ENCODE results near the gene SH3BGRL3.

Gene SH3BGRL3

DNA sequence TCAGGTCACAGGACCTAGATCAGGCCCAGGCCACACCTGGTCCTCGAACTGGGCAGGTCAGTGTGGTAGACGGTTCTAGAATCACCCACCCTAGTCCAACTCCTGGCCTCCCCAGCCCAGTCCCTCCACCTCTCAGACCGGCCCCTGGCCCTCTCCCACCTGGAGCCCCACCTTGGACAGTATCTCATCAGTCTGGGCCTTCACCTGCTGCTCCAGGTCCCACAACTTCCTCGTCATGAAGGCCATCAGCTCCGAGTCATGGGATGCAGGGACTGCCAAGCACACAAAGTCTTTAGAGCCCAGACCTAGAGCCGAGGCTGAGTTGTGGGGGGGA, 17.9 kb downstream of the SH3BGRL3 start:
- H2BK12ac ChIP-seq (ENCODE audit: low read length), result peak overlapping the region; percentile 58
- DNase-seq, result no peak
- H3K9ac ChIP-seq (ENCODE audit: low read length), result no peak overlapping the region
- no peak overlapping the region for H2AFZ ChIP-seq (ENCODE audit: insufficient read depth, low read length, poor library complexity)
- no peaks in the 10 kb centered on the region for H3K79me2 ChIP-seq (ENCODE audit: control insufficient read depth, insufficient read depth, low read length, poor library complexity)
- peak overlapping the region; percentile 72 for H3K18ac ChIP-seq (ENCODE audit: low read length)
- peak overlapping the region; percentile 87 for H4K91ac ChIP-seq (ENCODE audit: low read depth, low read length)
- no peak overlapping the region for H3K4me3 ChIP-seq (ENCODE audit: low read depth, low read length)
- H4K12ac ChIP-seq (ENCODE audit: low read depth, low read length), result no peak overlapping the region
- H3K4me2 ChIP-seq (ENCODE audit: low read length), result no peak overlapping the region
- H2AK5ac ChIP-seq (ENCODE audit: low read length), result peak overlapping the region; percentile 91
- no CpG with 5 or more reads among the region's 6 CpGs for WGBS (ENCODE audit: extremely low coverage, insufficient coverage, insufficient read length)
- H3K4ac ChIP-seq (ENCODE audit: low read depth, low read length), result no peak overlapping the region
- no peak overlapping the region for H3K27ac ChIP-seq (ENCODE audit: low read depth, low read length)
- no peaks in the 10 kb centered on the region for H3K9me3 ChIP-seq (ENCODE audit: insufficient read depth, low read depth, low read length)
- H3K23ac ChIP-seq (ENCODE audit: low read length), result no peak overlapping the region
- H2BK120ac ChIP-seq (ENCODE audit: insufficient read depth, low read length, poor library complexity), result peak overlapping the region; percentile 72
- H2BK5ac ChIP-seq (ENCODE audit: low read depth, low read length, poor library complexity), result peak overlapping the region; percentile 34
- H3K14ac ChIP-seq (ENCODE audit: low read length), result peak overlapping the region; percentile 69
- peak overlapping the region; percentile 39 for H4K8ac ChIP-seq (ENCODE audit: low read depth, low read length)
- H3K27me3 ChIP-seq (ENCODE audit: insufficient read depth, low read length), result no peaks in the 10 kb centered on the region
- H3K36me3 ChIP-seq (ENCODE audit: control insufficient read depth in 1 of 2, insufficient read depth in 2 of 2, low read length in 2 of 2), result peaks cover 1 to 7% of the 10 kb centered on the region in 2 experiments
- H3K79me1 ChIP-seq (ENCODE audit: low read length), result peaks cover 11% of the 10 kb centered on the region
- H3K4me1 ChIP-seq (ENCODE audit: control insufficient read depth in 1 of 2, insufficient read depth in 2 of 2, low read length in 2 of 2), result peaks cover 8 to 20% of the 10 kb centered on the region in 2 experiments

DNA sequence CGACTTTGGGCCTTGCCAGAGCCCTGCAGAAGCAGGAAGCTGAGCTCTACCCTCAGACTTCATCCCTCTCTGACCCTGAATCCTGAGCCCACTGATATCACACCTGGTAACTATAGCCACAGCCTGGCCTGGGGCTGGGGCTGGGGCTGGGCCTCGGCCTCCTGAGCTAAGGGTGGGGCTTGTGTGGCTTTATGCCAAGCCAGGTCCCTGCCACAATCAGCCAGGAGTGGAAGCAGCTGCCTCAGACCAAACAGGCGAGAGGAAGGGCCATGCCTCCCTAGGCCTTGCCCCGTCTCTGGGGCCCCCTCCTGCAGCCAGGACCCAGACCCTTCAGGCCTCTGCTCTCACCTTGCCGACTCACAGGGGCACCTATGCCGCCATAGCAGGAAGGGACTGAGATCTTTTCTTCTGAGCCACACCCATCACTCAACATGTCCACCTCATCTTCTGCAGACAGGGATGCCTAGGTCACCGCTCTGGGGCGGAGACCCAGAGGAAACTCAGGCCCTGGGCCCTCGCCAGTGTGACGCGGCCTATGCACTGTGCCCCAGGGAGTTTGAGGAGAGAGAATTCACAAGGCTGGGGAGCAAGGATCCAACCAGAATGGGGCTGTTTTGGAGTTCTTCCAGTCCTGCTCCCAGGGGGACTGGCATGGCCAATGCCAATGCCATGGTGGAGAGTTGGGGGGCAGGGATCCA, 20.8 kb downstream of the SH3BGRL3 start:
- Histone ChIP-seq H3K27ac (ENCODE audit: low read depth, low read length) (no peak overlapping the region), H4K8ac (ENCODE audit: low read depth, low read length) (no peak overlapping the region), H3K4ac (ENCODE audit: low read depth, low read length) (no peak overlapping the region), H4K91ac (ENCODE audit: low read depth, low read length) (no peak overlapping the region), H3K9ac (ENCODE audit: low read length) (no peak overlapping the region), H2AFZ (ENCODE audit: insufficient read depth, low read length, poor library complexity) (no peak overlapping the region), H3K4me3 (ENCODE audit: low read depth, low read length) (no peak overlapping the region), H3K14ac (ENCODE audit: low read length) (no peak overlapping the region), H3K9me3 (ENCODE audit: insufficient read depth, low read depth, low read length) (no peaks in the 10 kb centered on the region), H3K18ac (ENCODE audit: low read length) (no peak overlapping the region), H3K4me1 (ENCODE audit: control insufficient read depth in 1 of 2, insufficient read depth in 2 of 2, low read length in 2 of 2) (peaks cover 19 to 24% of the 10 kb centered on the region in 2 experiments), H3K23ac (ENCODE audit: low read length) (no peak overlapping the region), H4K12ac (ENCODE audit: low read depth, low read length) (no peak overlapping the region), H2BK120ac (ENCODE audit: insufficient read depth, low read length, poor library complexity) (no peak overlapping the region), H3K4me2 (ENCODE audit: low read length) (no peak overlapping the region), H2AK5ac (ENCODE audit: low read length) (no peak overlapping the region), H3K79me1 (ENCODE audit: low read length) (peaks cover 17% of the 10 kb centered on the region), H3K27me3 (ENCODE audit: insufficient read depth, low read length) (no peaks in the 10 kb centered on the region), H2BK5ac (ENCODE audit: low read depth, low read length, poor library complexity) (no peak overlapping the region), H3K36me3 (ENCODE audit: control insufficient read depth in 1 of 2, insufficient read depth in 2 of 2, low read length in 2 of 2) (peaks cover 1 to 7% of the 10 kb centered on the region in 2 experiments), H2BK12ac (ENCODE audit: low read length) (no peak overlapping the region), H3K79me2 (ENCODE audit: control insufficient read depth, insufficient read depth, low read length, poor library complexity) (no peaks in the 10 kb centered on the region)
- no peak for DNase-seq
- WGBS (ENCODE audit: extremely low coverage, insufficient coverage, insufficient read length), result no CpG with 5 or more reads among the region's 11 CpGs

DNA sequence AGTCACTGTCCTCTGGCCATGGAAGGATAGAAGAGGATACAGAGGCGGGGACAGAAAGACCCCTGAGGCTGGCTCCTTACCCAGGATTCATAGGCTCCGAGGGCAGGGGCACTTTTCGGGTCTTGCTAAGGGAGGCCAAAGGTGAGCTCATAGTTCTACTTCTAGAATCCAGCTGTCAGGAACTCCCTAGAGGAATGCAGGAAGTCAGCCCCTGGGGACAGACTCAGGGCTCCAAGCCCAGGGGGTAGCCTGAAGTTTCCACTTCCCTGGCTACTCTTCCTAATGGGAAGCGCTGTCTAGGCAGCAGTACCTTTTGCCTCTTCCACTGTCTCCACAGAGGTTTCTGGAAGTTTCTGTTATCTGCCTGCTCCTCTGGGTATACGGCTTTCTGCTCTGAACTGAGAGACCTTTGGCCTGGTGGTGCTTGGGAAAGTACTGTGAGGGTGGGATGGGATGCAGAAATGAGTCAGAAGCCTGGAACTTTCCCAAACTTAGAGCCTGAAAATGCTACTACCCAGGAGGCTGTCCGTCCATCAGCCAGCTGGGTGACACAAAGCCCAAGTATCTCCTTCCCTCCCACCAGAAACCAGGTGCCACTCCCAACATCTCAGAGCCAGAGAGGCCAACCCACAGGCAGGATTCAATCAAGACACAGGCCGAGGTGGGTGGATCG, 23.0 kb downstream of the SH3BGRL3 start:
- H3K4me2 ChIP-seq (ENCODE audit: low read length), result no peak overlapping the region
- H3K79me2 ChIP-seq (ENCODE audit: control insufficient read depth, insufficient read depth, low read length, poor library complexity), result no peaks in the 10 kb centered on the region
- peaks cover 20 to 22% of the 10 kb centered on the region in 2 experiments for H3K4me1 ChIP-seq (ENCODE audit: control insufficient read depth in 1 of 2, insufficient read depth in 2 of 2, low read length in 2 of 2)
- H3K23ac ChIP-seq (ENCODE audit: low read length), result no peak overlapping the region
- H2BK5ac ChIP-seq (ENCODE audit: low read depth, low read length, poor library complexity), result peak overlapping the region; percentile 74
- no peak overlapping the region for H3K4me3 ChIP-seq (ENCODE audit: low read depth, low read length)
- H3K9me3 ChIP-seq (ENCODE audit: insufficient read depth, low read depth, low read length), result no peaks in the 10 kb centered on the region
- peak overlapping the region; percentile 48 for H4K12ac ChIP-seq (ENCODE audit: low read depth, low read length)
- WGBS (ENCODE audit: extremely low coverage, insufficient coverage, insufficient read length), result no CpG with 5 or more reads among the region's 8 CpGs
- peak overlapping the region; percentile 58 for H4K91ac ChIP-seq (ENCODE audit: low read depth, low read length)
- H3K4ac ChIP-seq (ENCODE audit: low read depth, low read length), result no peak overlapping the region
- peak overlapping the region; percentile 86 for H3K27ac ChIP-seq (ENCODE audit: low read depth, low read length)
- no peak overlapping the region for H3K18ac ChIP-seq (ENCODE audit: low read length)
- H3K9ac ChIP-seq (ENCODE audit: low read length), result no peak overlapping the region
- H3K14ac ChIP-seq (ENCODE audit: low read length), result no peak overlapping the region
- no peak overlapping the region for H2AK5ac ChIP-seq (ENCODE audit: low read length)
- H2AFZ ChIP-seq (ENCODE audit: insufficient read depth, low read length, poor library complexity), result no peak overlapping the region
- H3K79me1 ChIP-seq (ENCODE audit: low read length), result peaks cover 13% of the 10 kb centered on the region
- H2BK120ac ChIP-seq (ENCODE audit: insufficient read depth, low read length, poor library complexity), result peak overlapping the region; percentile 58
- peak overlapping the region; percentile 3 for H2BK12ac ChIP-seq (ENCODE audit: low read length)
- H4K8ac ChIP-seq (ENCODE audit: low read depth, low read length), result peak overlapping the region; percentile 65
- no peaks in the 10 kb centered on the region for H3K36me3 ChIP-seq (ENCODE audit: control insufficient read depth in 1 of 2, insufficient read depth in 2 of 2, low read length in 2 of 2)
- no peaks in the 10 kb centered on the region for H3K27me3 ChIP-seq (ENCODE audit: insufficient read depth, low read length)
- peak; percentile 94 to 95 for DNase-seq

DNA sequence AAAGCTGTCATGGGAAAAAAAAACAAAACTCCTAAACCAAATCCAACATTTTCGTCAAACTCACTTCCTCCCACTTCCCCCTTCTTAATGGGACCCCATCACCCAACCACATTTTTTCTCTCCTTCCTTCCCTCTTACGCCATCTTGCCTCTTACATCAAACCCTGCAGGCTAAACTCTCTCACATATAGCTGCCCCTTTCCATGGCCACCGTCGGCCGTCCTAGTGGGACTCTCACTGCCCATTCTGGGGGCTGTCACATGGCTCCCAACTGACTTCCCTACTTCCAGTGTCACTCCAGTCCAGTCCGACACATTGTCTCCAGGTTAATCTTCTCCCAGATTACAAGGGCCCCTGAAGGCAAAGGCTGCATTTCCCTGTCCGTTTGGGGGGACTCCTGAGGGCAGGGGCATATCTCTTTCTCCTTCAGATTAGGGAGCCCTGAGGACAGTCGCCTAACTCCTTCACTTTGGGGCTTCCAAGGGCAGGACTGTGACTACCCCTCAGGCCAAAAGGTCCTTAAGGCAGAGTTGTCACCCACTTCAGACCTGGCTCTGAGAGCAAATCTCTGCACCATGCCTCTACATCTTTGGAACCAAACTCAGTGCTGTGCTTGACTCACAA, 25.9 kb downstream of the SH3BGRL3 start:
- H3K4me1 ChIP-seq (ENCODE audit: control insufficient read depth in 1 of 2, insufficient read depth in 2 of 2, low read length in 2 of 2), result peaks cover 16 to 20% of the 10 kb centered on the region in 2 experiments
- H3K4ac ChIP-seq (ENCODE audit: low read depth, low read length), result no peak overlapping the region
- H3K18ac ChIP-seq (ENCODE audit: low read length), result no peak overlapping the region
- peak overlapping the region; percentile 77 for H3K4me2 ChIP-seq (ENCODE audit: low read length)
- H4K8ac ChIP-seq (ENCODE audit: low read depth, low read length), result peak overlapping the region; percentile 52
- H2BK5ac ChIP-seq (ENCODE audit: low read depth, low read length, poor library complexity), result no peak overlapping the region
- H4K91ac ChIP-seq (ENCODE audit: low read depth, low read length), result no peak overlapping the region
- H3K14ac ChIP-seq (ENCODE audit: low read length), result no peak overlapping the region
- no peak overlapping the region for H2BK120ac ChIP-seq (ENCODE audit: insufficient read depth, low read length, poor library complexity)
- H3K79me1 ChIP-seq (ENCODE audit: low read length), result peaks cover 11% of the 10 kb centered on the region
- no peak overlapping the region for H2AK5ac ChIP-seq (ENCODE audit: low read length)
- no peaks in the 10 kb centered on the region for H3K9me3 ChIP-seq (ENCODE audit: insufficient read depth, low read depth, low read length)
- no peaks in the 10 kb centered on the region for H3K36me3 ChIP-seq (ENCODE audit: control insufficient read depth in 1 of 2, insufficient read depth in 2 of 2, low read length in 2 of 2)
- peak overlapping the region; percentile 56 for H2AFZ ChIP-seq (ENCODE audit: insufficient read depth, low read length, poor library complexity)
- DNase-seq, result peak in 1 of 2 donors; percentile 30
- 100% methylated on average over 2 of the region's 8 CpGs for WGBS (ENCODE audit: extremely low coverage, insufficient coverage, insufficient read length)
- peak overlapping the region; percentile 99 for H3K4me3 ChIP-seq (ENCODE audit: low read depth, low read length)
- H3K23ac ChIP-seq (ENCODE audit: low read length), result no peak overlapping the region
- H3K27me3 ChIP-seq (ENCODE audit: insufficient read depth, low read length), result no peaks in the 10 kb centered on the region
- no peak overlapping the region for H3K27ac ChIP-seq (ENCODE audit: low read depth, low read length)
- H2BK12ac ChIP-seq (ENCODE audit: low read length), result no peak overlapping the region
- H3K79me2 ChIP-seq (ENCODE audit: control insufficient read depth, insufficient read depth, low read length, poor library complexity), result no peaks in the 10 kb centered on the region
- H3K9ac ChIP-seq (ENCODE audit: low read length), result peak overlapping the region; percentile 97
- no peak overlapping the region for H4K12ac ChIP-seq (ENCODE audit: low read depth, low read length)

Data from trophoblast cell (in vitro differentiated cells and primary cell).